Inflammatory macrophage (primary cell): ENCODE measurements around the gene ATP2B2.
A peak's percentile ranks its signal among the peaks of the same experiment; 100 is the strongest.

Experiments
- DNase-seq, 2 donors: peaks; one replicate each; pipeline ENCODE4 v3.0.0-alpha.2; 2020 to 2022

Gene ATP2B2

GRCh38 chr3:10447527-10448260 is 57.7 kb downstream of the ATP2B2 start:
- DNase-seq, result no peak

GRCh38 chr3:10447110-10447509 is 58.3 kb downstream of the ATP2B2 start:
- DNase-seq, result no peak

- peak in 1 of 2 donors; percentile 33 for DNase-seq
Measured at GRCh38 chr3:10445561-10446175, 59.7 kb downstream of the ATP2B2 start.

- DNase-seq, result no peak
Measured at GRCh38 chr3:10444511-10444910, 60.9 kb downstream of the ATP2B2 start.

- DNase-seq, result no peak
Measured at GRCh38 chr3:10444110-10444429, 61.3 kb downstream of the ATP2B2 start.

GRCh38 chr3:10443272-10444109 is 61.9 kb downstream of the ATP2B2 start:
- peak in 1 of 2 donors; percentile 30 for DNase-seq

GRCh38 chr3:10442151-10442795 is 63.1 kb downstream of the ATP2B2 start:
- DNase-seq, result no peak

- DNase-seq, result peak; percentile 48 to 75
Measured at GRCh38 chr3:10440684-10441083, 64.7 kb downstream of the ATP2B2 start.

- no peak for DNase-seq
Measured at GRCh38 chr3:10438902-10439610, 66.3 kb downstream of the ATP2B2 start.

GRCh38 chr3:10437995-10438901 is 67.1 kb downstream of the ATP2B2 start:
- peak in 1 of 2 donors; percentile 48 for DNase-seq

- DNase-seq, result peak; percentile 81 to 93
Measured at GRCh38 chr3:10437272-10437994, 68.0 kb downstream of the ATP2B2 start.

GRCh38 chr3:10435850-10436249 is 69.5 kb downstream of the ATP2B2 start:
- DNase-seq, result no peak

GRCh38 chr3:10434938-10435336 is 70.4 kb downstream of the ATP2B2 start:
- DNase-seq, result no peak

GRCh38 chr3:10434144-10434937 is 71.0 kb downstream of the ATP2B2 start:
- DNase-seq, result no peak

GRCh38 chr3:10432931-10433330 is 72.5 kb downstream of the ATP2B2 start:
- DNase-seq, result no peak

GRCh38 chr3:10432156-10432845 is 73.1 kb downstream of the ATP2B2 start:
- no peak for DNase-seq

- DNase-seq, result no peak
Measured at GRCh38 chr3:10430805-10431204, 74.6 kb downstream of the ATP2B2 start.

- no peak for DNase-seq
Measured at GRCh38 chr3:10428406-10429091, 76.8 kb downstream of the ATP2B2 start.
